ENCODE data around the gene PDZRN3. TPM values are rescaled to one million over a fixed set of nuclear protein-coding genes. Genes with fewer than 3 reads are reported as not detected.

PDZRN3 gene
- total and polyA plus RNA-seq, 2 donors (not counting 3 experiments of a cell fraction or from before 2014, with no cell fraction given) = not detected

DNA sequence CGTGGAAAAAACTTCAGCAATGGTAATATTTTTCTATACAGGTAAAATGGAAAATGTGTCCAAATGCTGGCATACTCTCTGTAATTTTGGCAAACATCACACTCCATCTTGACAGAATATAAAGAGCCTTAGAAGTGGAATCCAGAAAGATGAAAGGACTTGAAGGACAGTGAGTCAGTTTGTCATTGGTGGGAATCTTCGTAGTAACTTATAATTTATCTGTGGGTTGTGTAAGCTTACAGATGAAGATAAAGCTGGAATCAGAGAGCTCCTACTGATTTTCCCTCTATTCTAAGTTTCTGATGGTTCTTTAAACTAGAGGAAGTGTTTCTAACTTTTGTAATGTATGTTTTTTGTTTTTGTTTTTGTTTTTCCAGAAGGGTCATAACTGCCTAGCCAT lies 8.7 kb upstream of the PDZRN3 start:
- Histone ChIP-seq H3K27ac (ENCODE audit: insufficient read depth, low read depth, low read length) (no peak overlapping the region), H3K27me3 (ENCODE audit: control insufficient read depth in 2 of 2, insufficient read depth in 2 of 2, low read length in 2 of 2) (no peaks in the 10 kb centered on the region), H3K4me2 (ENCODE audit: insufficient read depth, low read length) (no peak overlapping the region), H3K4me1 (ENCODE audit: control insufficient read depth, extremely low read depth, insufficient read depth, low read length) (no peaks in the 10 kb centered on the region), H4K20me1 (replicated peaks; ENCODE audit: control insufficient read depth, extremely low read depth, insufficient read depth, low read length) (no peaks in the 10 kb centered on the region), H3K9ac (replicated peaks; ENCODE audit: extremely low read depth, insufficient read depth, low read length) (no peak overlapping the region), H3K36me3 (ENCODE audit: control insufficient read depth in 2 of 2, extremely low read depth in 1 of 2, insufficient read depth in 2 of 2, low read length in 2 of 2) (no peaks in the 10 kb centered on the region), H3K79me2 (ENCODE audit: control insufficient read depth, insufficient read depth, low read length) (no peaks in the 10 kb centered on the region), H3K9me3 (replicated peaks; ENCODE audit: control insufficient read depth, insufficient read depth, low read length) (no peaks in the 10 kb centered on the region), H2AFZ (ENCODE audit: low read depth, low read length) (no peak overlapping the region), H3K4me3 (replicated peaks in 1 of 3; ENCODE audit: insufficient read depth in 1 of 3, low read depth in 1 of 3, low read length in 3 of 3) (no peak overlapping the region), H3K9me1 (replicated peaks; ENCODE audit: control insufficient read depth, extremely low read depth, insufficient read depth, low read length) (no peaks in the 10 kb centered on the region)
- intact Hi-C loops (cut with micrococcal nuclease) = no loop called here
- FAIRE-seq (no peak), DNase-seq (ENCODE audit: low read depth, low spot score) (no peak)
- POLR2A ChIA-PET = no interaction called here
- no TSS peak for BruUV-seq (replicated peaks)
- no peak for TF ChIP-seq POLR2A (IDR thresholded peaks at IDR 0.05; ENCODE audit: low read depth, low read length)
- TF ChIP-seq POLR2AphosphoS5 (IDR thresholded peaks at IDR 0.05; ENCODE audit: insufficient read depth, low read depth, low read length) = no peak
- TF ChIP-seq, protein P1, sequence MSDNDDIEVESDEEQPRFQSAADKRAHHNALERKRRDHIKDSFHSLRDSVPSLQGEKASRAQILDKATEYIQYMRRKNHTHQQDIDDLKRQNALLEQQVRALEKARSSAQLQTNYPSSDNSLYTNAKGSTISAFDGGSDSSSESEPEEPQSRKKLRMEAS (IDR thresholded peaks at IDR 0.05; ENCODE audit: insufficient read depth, insufficient read length) = no peak
- TF ChIP-seq EZH2 (IDR thresholded peaks at IDR 0.05; ENCODE audit: borderline replicate concordance, low read depth, low read length, severe bottlenecking) = no peak
- TF ChIP-seq MYC (IDR thresholded peaks at IDR 0.05; ENCODE audit: low read depth, low read length) = no peak
- no peak for TF ChIP-seq GATA2 (IDR thresholded peaks at IDR 0.05; ENCODE audit: insufficient read depth, insufficient read length, low read depth, low read length)
- no peak for TF ChIP-seq FOS (IDR thresholded peaks at IDR 0.05; ENCODE audit: borderline replicate concordance, insufficient read depth, low read length)
- no peak for TF ChIP-seq JUN (IDR thresholded peaks at IDR 0.05; ENCODE audit: borderline replicate concordance, insufficient read depth, insufficient read length, low read depth)
- TF ChIP-seq, protein P2, sequence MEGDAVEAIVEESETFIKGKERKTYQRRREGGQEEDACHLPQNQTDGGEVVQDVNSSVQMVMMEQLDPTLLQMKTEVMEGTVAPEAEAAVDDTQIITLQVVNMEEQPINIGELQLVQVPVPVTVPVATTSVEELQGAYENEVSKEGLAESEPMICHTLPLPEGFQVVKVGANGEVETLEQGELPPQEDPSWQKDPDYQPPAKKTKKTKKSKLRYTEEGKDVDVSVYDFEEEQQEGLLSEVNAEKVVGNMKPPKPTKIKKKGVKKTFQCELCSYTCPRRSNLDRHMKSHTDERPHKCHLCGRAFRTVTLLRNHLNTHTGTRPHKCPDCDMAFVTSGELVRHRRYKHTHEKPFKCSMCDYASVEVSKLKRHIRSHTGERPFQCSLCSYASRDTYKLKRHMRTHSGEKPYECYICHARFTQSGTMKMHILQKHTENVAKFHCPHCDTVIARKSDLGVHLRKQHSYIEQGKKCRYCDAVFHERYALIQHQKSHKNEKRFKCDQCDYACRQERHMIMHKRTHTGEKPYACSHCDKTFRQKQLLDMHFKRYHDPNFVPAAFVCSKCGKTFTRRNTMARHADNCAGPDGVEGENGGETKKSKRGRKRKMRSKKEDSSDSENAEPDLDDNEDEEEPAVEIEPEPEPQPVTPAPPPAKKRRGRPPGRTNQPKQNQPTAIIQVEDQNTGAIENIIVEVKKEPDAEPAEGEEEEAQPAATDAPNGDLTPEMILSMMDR (IDR thresholded peaks at IDR 0.05; ENCODE audit: extremely low read depth in 1 of 2, insufficient read depth in 1 of 2, low read depth in 1 of 2, low read length in 2 of 2) = no peak
- dilution Hi-C loops (cut with MboI; ENCODE audit: extremely low pct_ligation_motif_present, low sequenced_read_pairs) = no loop called here
- CTCF ChIA-PET = no interaction called here
